ENCODE results near the gene TYW1B. TPM values are rescaled to one million over a fixed set of nuclear protein-coding genes. Genes with fewer than 3 reads are reported as not detected.

The TYW1B gene, protein sequence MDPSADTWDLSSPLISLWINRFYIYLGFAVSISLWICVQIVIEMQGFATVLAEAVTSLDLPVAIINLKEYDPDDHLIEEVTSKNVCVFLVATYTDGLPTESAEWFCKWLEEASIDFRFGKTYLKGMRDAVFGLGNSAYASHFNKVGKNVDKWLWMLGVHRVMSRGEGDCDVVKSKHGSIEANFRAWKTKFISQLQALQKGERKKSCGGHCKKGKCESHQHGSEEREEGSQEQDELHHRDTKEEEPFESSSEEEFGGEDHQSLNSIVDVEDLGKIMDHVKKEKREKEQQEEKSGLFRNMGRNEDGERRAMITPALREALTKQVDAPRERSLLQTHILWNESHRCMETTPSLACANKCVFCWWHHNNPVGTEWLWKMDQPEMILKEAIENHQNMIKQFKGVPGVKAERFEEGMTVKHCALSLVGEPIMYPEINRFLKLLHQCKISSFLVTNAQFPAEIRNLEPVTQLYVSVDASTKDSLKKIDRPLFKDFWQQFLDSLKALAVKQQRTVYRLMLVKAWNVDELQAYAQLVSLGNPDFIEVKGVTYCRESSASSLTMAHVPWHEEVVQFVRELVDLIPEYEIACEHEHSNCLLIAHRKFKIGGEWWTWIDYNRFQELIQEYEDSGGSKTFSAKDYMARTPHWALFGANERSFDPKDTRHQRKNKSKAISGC
- total RNA-seq = 4.2 and 4.9 TPM in 2 replicates

DNA sequence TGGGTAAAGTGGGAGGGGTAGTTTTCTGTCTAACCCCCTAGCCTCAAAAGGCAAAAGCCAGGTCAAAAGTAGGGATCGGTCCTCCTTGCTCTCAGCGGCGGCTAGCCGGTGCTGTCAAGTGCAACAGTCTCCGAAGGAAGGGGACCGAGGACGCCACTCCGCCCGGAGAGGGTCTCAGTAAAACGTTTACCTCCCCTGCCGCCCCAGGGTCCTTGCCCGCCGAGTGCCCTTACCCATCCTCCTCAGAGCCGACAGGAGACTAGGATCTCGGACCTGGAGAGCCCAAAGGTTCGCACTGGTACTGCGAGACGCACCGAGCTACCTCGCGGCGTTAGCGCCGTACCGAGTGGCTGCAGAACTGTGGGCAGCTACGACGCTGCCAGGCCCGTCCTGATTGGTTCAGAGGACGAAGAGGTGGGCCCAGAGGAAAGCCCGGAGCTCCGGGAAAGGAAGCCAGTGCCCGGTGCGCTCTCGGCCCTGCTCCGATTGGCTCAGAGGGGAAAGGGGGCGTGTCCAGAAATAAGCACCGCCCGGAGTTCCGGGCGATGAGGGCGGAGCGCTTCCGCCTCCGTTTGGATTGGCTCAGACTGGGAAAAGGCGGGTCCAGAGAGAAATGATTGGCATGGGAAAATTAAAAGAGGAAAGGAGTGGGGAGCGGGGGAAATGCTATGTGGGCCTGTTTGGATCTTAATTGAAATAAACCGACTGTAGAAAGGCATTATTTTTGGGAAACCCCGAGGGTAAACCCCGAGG lies at the start of gene TYW1B:
Gene TYW1B (minus strand): TSS at position 362 of the 753 bp plus-strand sequence. CDS start 125 bp downstream, at position 237.

Small RNA genes lying within 50 kb of the gene (small RNA-seq; reads per million reads assigned to genes)
- gene AC211469.2 (not detected), gene MIR4650-2 (not detected), gene RN7SL377P (not detected), gene RN7SL625P (not detected)

Other genes starting within 250 kb of the TYW1B start
- gene POM121, start 96.9 kb upstream of the TYW1B start, total RNA-seq = 10.8 and 12.5 TPM in 2 replicates
- not detected in 2 replicates for gene TRIM74, start 141.3 kb upstream of the TYW1B start, total RNA-seq
- gene SPDYE8, start 201.6 kb upstream of the TYW1B start, total RNA-seq = not detected in 2 replicates
- not detected in 2 replicates for gene SPDYE11, start 229.7 kb upstream of the TYW1B start, total RNA-seq